ENCODE measurements around the gene KRTAP9-9. TPM values are rescaled to one million over a fixed set of nuclear protein-coding genes. Genes with fewer than 3 reads are reported as not detected.

KRTAP9-9 gene
- total RNA-seq, 1 experiment from 2014 or later, result not detected

- Histone ChIP-seq H3K79me1 (ENCODE audit: insufficient read depth, low read depth, low read length, poor library complexity, severe bottlenecking) (no peaks in the 10 kb centered on the region), H3K27ac (ENCODE audit: insufficient read length, low read depth, low read length) (no peak within 1 kb of the TSS), H3K23me2 (ENCODE audit: insufficient read length, low read depth, low read length, poor library complexity, severe bottlenecking) (no peaks in the 10 kb centered on the region), H3K4me2 (ENCODE audit: insufficient read depth, insufficient read length, low read length) (no peak within 1 kb of the TSS), H4K8ac (replicated peaks; ENCODE audit: insufficient read length, low read depth, low read length) (no peak within 1 kb of the TSS), H2AK5ac (ENCODE audit: insufficient read length, low read length) (no peak within 1 kb of the TSS), H3K79me2 (ENCODE audit: insufficient read depth, low read length) (no peaks in the 10 kb centered on the region), H2BK5ac (ENCODE audit: insufficient read length, low read length) (no peak within 1 kb of the TSS), H3K27me3 (ENCODE audit: insufficient read depth, low read length) (no peaks in the 10 kb centered on the region), H3K18ac (ENCODE audit: insufficient read length, low read depth, low read length) (no peak within 1 kb of the TSS), H2AFZ (ENCODE audit: low read length) (no peak within 1 kb of the TSS), H3K4ac (ENCODE audit: low read depth, low read length) (no peak within 1 kb of the TSS), H3K9me3 (ENCODE audit: control insufficient read depth, low read depth, low read length) (no peaks in the 10 kb centered on the region), H2BK120ac (ENCODE audit: low read depth, low read length, poor library complexity, severe bottlenecking) (no peak within 1 kb of the TSS), H3T11ph (ENCODE audit: low read length) (no peak within 1 kb of the TSS), H4K5ac (ENCODE audit: insufficient read length, low read depth, low read length) (no peak within 1 kb of the TSS), H3K23ac (ENCODE audit: insufficient read length, low read depth, low read length) (no peak within 1 kb of the TSS), H3K9ac (ENCODE audit: extremely low read depth, insufficient read length, low read length) (no peak within 1 kb of the TSS), H2BK20ac (ENCODE audit: low read depth, low read length, poor library complexity, severe bottlenecking) (no peak within 1 kb of the TSS), H2BK15ac (ENCODE audit: low read depth, low read length) (no peak within 1 kb of the TSS), H3K56ac (ENCODE audit: insufficient read length, low read depth, low read length) (no peak within 1 kb of the TSS), H4K20me1 (ENCODE audit: control insufficient read depth, insufficient read depth, insufficient read length) (no peaks in the 10 kb centered on the region), H3K4me1 (ENCODE audit: insufficient read depth, low read length) (no peaks in the 10 kb centered on the region), H4K91ac (ENCODE audit: insufficient read length, low read depth, low read length) (no peak within 1 kb of the TSS), H2BK12ac (ENCODE audit: insufficient read length, low read depth, low read length) (no peak within 1 kb of the TSS), H3K14ac (ENCODE audit: insufficient read depth, low read length) (no peak within 1 kb of the TSS)
- H3K4me1 Mint-ChIP-seq, result no peaks in the 10 kb centered on the region; a peak in 1 of 4 replicates
- no peak for DNase-seq
- no peak within 1 kb of the TSS for H3K27ac Mint-ChIP-seq
- no peaks in the 10 kb centered on the region for H3K9me3 Mint-ChIP-seq
- no peak within 1 kb of the TSS for H3K4me3 Mint-ChIP-seq
- no peaks in the 10 kb centered on the region for H3K36me3 Mint-ChIP-seq (ENCODE audit: insufficient read depth in 1 of 3, low read depth in 3 of 3)
- TF ChIP-seq, protein P1, sequence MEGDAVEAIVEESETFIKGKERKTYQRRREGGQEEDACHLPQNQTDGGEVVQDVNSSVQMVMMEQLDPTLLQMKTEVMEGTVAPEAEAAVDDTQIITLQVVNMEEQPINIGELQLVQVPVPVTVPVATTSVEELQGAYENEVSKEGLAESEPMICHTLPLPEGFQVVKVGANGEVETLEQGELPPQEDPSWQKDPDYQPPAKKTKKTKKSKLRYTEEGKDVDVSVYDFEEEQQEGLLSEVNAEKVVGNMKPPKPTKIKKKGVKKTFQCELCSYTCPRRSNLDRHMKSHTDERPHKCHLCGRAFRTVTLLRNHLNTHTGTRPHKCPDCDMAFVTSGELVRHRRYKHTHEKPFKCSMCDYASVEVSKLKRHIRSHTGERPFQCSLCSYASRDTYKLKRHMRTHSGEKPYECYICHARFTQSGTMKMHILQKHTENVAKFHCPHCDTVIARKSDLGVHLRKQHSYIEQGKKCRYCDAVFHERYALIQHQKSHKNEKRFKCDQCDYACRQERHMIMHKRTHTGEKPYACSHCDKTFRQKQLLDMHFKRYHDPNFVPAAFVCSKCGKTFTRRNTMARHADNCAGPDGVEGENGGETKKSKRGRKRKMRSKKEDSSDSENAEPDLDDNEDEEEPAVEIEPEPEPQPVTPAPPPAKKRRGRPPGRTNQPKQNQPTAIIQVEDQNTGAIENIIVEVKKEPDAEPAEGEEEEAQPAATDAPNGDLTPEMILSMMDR (conservative IDR thresholded peaks at IDR 0.05), result no peak
- H3K27me3 Mint-ChIP-seq (ENCODE audit: low read depth), result peaks cover 8% of the 10 kb centered on the region
- no CpG with 5 or more reads among the region's 2 CpGs for WGBS (ENCODE audit: extremely low coverage, insufficient read length, low lambda C conversion rate)
Measured at GRCh38 chr17:41265078-41265477, 9.9 kb downstream of the KRTAP9-9 start, which contains the start of gene KRTAP9-6. TSS of gene KRTAP9-6 (plus strand) at chr17:41265378. CDS start at chr17:41265378, 0 bp downstream.
